Thoracic aorta (tissue), 2 donors: ENCODE data around the gene ADH5. TPM values are rescaled to one million over a fixed set of nuclear protein-coding genes. Genes with fewer than 3 reads are reported as not detected.
"Not testable (repeated sequence)": the region's sequence is repeated elsewhere in the genome, so short reads cannot be mapped to it uniquely, and the experiment has no call there.

Experiments used
- ATAC-seq: fragments of 150-250 bp; one replicate; pipeline ENCODE4 v1.8.0; 2017; ENCODE audit warnings: low read depth; ENCODE audit not compliant: insufficient number of reproducible peaks, low FRiP score
- DNase-seq: peaks from one replicate; pipeline ENCODE4 v3.0.0-alpha.2; 2020; ENCODE audit warnings: low spot score
- H3K27ac ChIP-seq, 2 donors: fragments of 200-600 bp; sonication (generic); 1 replicate in 1 of 2; 2 replicates in 1 of 2; pipeline ENCODE4 v1.5.1; 2016; ENCODE audit warnings: mild to moderate bottlenecking in 2 of 2, moderate library complexity in 2 of 2
- H3K27me3 ChIP-seq: fragments of 200-600 bp; sonication (generic); replicated peaks from 2 replicates; pipeline ENCODE4 v1.6.0; 2016; ENCODE audit warnings: mild to moderate bottlenecking; ENCODE audit not compliant: insufficient read depth
- H3K36me3 ChIP-seq: fragments of 200-600 bp; sonication (generic); one replicate; pipeline ENCODE4 v1.5.1; 2016
- H3K4me1 ChIP-seq, 2 donors: fragments of 200-600 bp; sonication (generic); 1 replicate in 1 of 2; 2 replicates in 1 of 2; pipeline versions ENCODE4 v1.5.1 to v1.6.0; 2016; ENCODE audit warnings: low read depth in 2 of 2, mild to moderate bottlenecking in 1 of 2; ENCODE audit not compliant: control insufficient read depth in 1 of 2
- H3K4me3 ChIP-seq: fragments of 200-600 bp; sonication (generic); 2 replicates; pipeline ENCODE4 v1.5.1; 2016; ENCODE audit warnings: mild to moderate bottlenecking
- H3K9me3 ChIP-seq: fragments of 200-600 bp; sonication (generic); 2 replicates; pipeline ENCODE4 v1.5.1; 2016
- CTCF ChIP-seq: fragments of 200-600 bp; sonication (generic); IDR thresholded peaks from one replicate; pipeline ENCODE4 v1.5.1; 2019; ENCODE audit warnings: antibody characterized with exemption
- total RNA-seq, 2 donors: library from RNA; depleted of rRNA; stranded (reverse); fragments of >200 nt; gene quantifications; one replicate each; pipeline versions ENCODE4 v1.1.0 to v1.2.3, GENCODE V29; 2016

Gene ADH5
- total RNA-seq, 2 donors from 2014 or later, result 149 to 180 TPM

DNA sequence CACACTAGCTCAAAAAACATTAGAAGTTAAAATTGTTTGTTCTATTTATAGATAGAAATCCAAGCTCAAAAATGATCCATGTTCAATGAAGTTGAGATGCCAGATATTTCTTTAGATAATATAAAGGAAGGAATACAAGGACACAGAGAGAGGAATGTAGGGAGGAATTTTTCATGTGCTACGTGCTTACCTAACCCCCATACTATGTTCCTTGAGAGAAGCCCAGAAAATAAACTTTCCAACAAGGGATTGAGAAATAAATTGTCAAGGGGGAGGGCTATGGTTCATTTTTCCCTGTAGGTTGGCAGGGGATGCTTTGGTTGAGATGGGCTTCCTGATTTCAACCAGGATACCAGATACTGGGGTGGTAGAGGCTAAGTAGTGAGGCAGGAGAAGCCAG, 15.6 kb upstream of the ADH5 start:
- H3K36me3 ChIP-seq, result peaks cover 4% of the 10 kb centered on the region
- H3K27ac ChIP-seq, result no peak overlapping the region
- no peaks in the 10 kb centered on the region for H3K9me3 ChIP-seq
- TF ChIP-seq CTCF, result no peak
- peaks cover 0 to 4% of the 10 kb centered on the region in 2 donors for H3K4me1 ChIP-seq
- no peak for DNase-seq
- no peak overlapping the region for H3K4me3 ChIP-seq
- ATAC-seq, result no peak
- no peaks in the 10 kb centered on the region for H3K27me3 ChIP-seq

DNA sequence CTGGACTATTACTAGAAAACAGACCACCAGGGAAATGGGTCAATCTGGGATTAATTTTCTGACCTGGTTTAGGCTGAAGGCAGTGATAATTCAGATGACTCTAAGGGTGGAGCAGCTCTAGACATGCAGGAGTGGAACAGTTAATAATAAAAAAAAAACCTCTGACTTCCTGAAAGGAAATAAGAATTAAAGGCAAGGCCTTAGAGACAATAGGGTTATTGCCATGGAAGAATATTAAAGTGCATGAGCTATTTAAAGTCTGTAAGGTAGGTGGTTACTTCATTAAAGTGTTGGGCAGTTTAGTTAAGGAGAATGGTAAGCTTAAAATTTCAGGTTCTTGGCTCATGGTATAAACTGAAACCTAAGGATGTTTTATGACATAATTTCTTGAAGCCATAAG, 14.6 kb upstream of the ADH5 start:
- no peaks in the 10 kb centered on the region for H3K9me3 ChIP-seq
- ATAC-seq (no peak), DNase-seq (no peak)
- peaks cover 0 to 4% of the 10 kb centered on the region in 2 donors for H3K4me1 ChIP-seq
- H3K36me3 ChIP-seq, result no peaks in the 10 kb centered on the region
- TF ChIP-seq CTCF, result no peak
- H3K27ac ChIP-seq, result no peak overlapping the region
- no peak overlapping the region for H3K4me3 ChIP-seq
- no peaks in the 10 kb centered on the region for H3K27me3 ChIP-seq

DNA sequence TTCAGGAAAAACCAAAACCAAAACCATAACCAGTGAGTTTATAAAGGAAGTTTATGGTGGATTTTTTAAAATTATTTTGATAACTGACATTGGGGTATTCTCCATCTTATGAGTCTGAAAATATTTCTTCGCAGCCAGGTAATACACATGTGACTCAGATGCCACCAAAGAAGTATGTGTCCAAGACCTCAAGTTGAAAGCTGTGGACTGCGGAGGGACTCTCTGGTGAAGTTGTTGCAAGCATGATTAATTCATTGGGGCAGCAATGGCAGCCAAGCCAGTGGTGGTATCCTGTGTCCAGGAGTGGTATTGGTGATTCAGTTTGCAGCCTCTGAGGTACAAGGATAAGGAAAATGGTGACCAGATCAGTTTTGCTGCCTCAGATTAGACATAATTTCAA, 14.0 kb upstream of the ADH5 start:
- Histone ChIP-seq H3K9me3 (no peaks in the 10 kb centered on the region), H3K27me3 (no peaks in the 10 kb centered on the region), H3K36me3 (no peaks in the 10 kb centered on the region), H3K27ac (no peak overlapping the region), H3K4me1 (peaks cover 0 to 4% of the 10 kb centered on the region in 2 donors), H3K4me3 (no peak overlapping the region)
- DNase-seq (no peak), ATAC-seq (no peak)
- TF ChIP-seq CTCF, result no peak

GRCh38 chr4:99100876-99101275, 12.3 kb upstream of the ADH5 start:
- DNase-seq (no peak), ATAC-seq (no peak)
- Histone ChIP-seq H3K27me3 (no peaks in the 10 kb centered on the region), H3K27ac (no peak overlapping the region), H3K36me3 (no peaks in the 10 kb centered on the region), H3K4me1 (peaks cover 0 to 4% of the 10 kb centered on the region in 2 donors), H3K4me3 (no peak overlapping the region), H3K9me3 (no peaks in the 10 kb centered on the region)
- TF ChIP-seq CTCF, result no peak

DNA sequence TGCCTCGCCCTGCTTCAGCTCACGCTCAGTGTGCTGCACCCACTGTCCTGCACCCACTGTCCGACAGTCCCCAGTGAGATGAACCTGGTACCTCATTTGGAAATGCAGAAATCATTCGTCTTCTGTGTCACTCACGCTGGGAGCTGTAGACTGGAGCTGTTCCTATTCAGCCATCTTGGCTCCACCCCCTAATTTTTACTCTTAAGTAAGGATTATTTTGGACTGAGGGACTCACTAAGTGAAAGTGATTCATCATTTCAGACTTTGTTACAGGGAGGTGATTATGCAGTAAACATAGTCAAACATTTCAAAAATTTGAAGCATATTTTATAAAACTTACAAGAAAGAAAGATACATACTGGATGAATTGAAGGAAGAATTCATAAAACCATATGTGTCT, 11.2 kb upstream of the ADH5 start:
- not testable (repeated sequence) for ATAC-seq, H3K36me3 ChIP-seq

DNA sequence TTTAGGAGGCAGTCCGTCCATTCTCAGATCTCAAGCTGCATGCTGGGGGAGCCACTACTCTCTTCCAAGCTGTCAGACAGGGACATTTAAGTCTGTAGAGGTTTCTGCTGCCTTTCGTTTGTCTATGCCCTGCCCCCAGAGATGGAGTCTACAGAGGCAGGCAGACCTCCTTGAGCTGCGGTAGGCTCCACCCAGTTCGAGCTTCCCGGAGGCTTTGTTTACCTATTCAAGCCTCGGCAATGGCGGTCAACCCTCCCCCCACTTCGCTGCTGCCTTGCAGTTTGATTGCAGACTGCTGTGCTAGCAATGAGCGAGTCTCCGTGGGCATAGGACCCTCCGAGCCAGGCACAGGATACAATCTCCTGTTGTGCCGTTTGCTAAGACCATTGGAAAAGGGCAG, 10.7 kb upstream of the ADH5 start:
- ATAC-seq (no peak), DNase-seq (no peak)
- Histone ChIP-seq H3K9me3 (no peaks in the 10 kb centered on the region), H3K27me3 (no peaks in the 10 kb centered on the region), H3K36me3 (no peaks in the 10 kb centered on the region), H3K27ac (no peak overlapping the region), H3K4me3 (no peak overlapping the region), H3K4me1 (peaks cover 0 to 4% of the 10 kb centered on the region in 2 donors)
- no peak for TF ChIP-seq CTCF

More for the DNA sequence above, 11.2 kb upstream of the ADH5 start:
- not testable (repeated sequence) for DNase-seq, H3K9me3 ChIP-seq, H3K27me3 ChIP-seq, H3K4me1 ChIP-seq, H3K4me3 ChIP-seq
- H3K27ac ChIP-seq, result peak overlapping the region in 1 of 2 donors; percentile 54

- H3K27me3 ChIP-seq, DNase-seq, H3K9me3 ChIP-seq, ATAC-seq, H3K36me3 ChIP-seq: not testable (repeated sequence)
- peak overlapping the region; percentile 77 for H3K4me3 ChIP-seq
- H3K4me1 ChIP-seq, result peaks cover 7 to 15% of the 10 kb centered on the region in 2 donors
- peak overlapping the region in 1 of 2 donors; percentile 91 for H3K27ac ChIP-seq
These were observed 3.3 kb upstream of the ADH5 start for GRCh38 chr4:99091841-99092240.
